HepG2 (cell line): ENCODE data around the gene RDH13. TPM values are rescaled to one million over a fixed set of nuclear protein-coding genes. Genes with fewer than 3 reads are reported as not detected.

Experiments used
- EP300 ChIP-seq, 3 experiments: sonication (generic) in 1 of 3; formaldehyde crosslinking in 1 of 3; IDR thresholded peaks; 2 replicates each; pipeline versions ENCODE4 v1.5.1 to v1.6.1; 2011 to 2020; ENCODE audit warnings: low read depth in 2 of 3, low read length in 2 of 3, borderline replicate concordance in 1 of 3, improper control_type of control experiment in 1 of 3, mild to moderate bottlenecking in 1 of 3, missing genetic modification reagents in 1 of 3, moderate library complexity in 1 of 3
- MEF2D ChIP-seq: sonication (generic); formaldehyde crosslinking; IDR thresholded peaks from 2 replicates; pipeline ENCODE4 v1.5.1; 2020; ENCODE audit warnings: mild to moderate bottlenecking, missing genetic modification reagents
- NPAS2 ChIP-seq: sonication (generic); formaldehyde crosslinking; IDR thresholded peaks from 2 replicates; pipeline ENCODE4 v1.8.0; 2022; ENCODE audit warnings: mild to moderate bottlenecking, missing genetic modification reagents, borderline replicate concordance
- RNF2 ChIP-seq: fragments of 450-650 bp; conservative IDR thresholded peaks from 2 replicates; pipeline ENCODE4 v1.6.1; 2016; ENCODE audit warnings: low read depth
- SRF ChIP-seq: IDR thresholded peaks from 2 replicates; pipeline ENCODE4 v1.6.1; 2011; ENCODE audit warnings: mild to moderate bottlenecking, low read depth, low read length, moderate library complexity
- TFAP4 ChIP-seq: sonication (generic); IDR thresholded peaks from 2 replicates; pipeline ENCODE4 v1.6.1; 2016; ENCODE audit warnings: low read depth, borderline replicate concordance
- ZBTB34 ChIP-seq: sonication (generic); formaldehyde crosslinking; IDR thresholded peaks from 2 replicates; pipeline ENCODE4 v1.8.0; 2022; ENCODE audit warnings: mild to moderate bottlenecking, missing genetic modification reagents
- ZBTB44 ChIP-seq: sonication (generic); formaldehyde crosslinking; IDR thresholded peaks from 2 replicates; pipeline ENCODE4 v1.4.0; 2020; ENCODE audit warnings: missing genetic modification reagents
- ZNF207 ChIP-seq: fragments of 450-650 bp; IDR thresholded peaks from 2 replicates; pipeline ENCODE4 v1.6.1; 2016; ENCODE audit warnings: antibody characterized with exemption, borderline replicate concordance
- ZNF460 ChIP-seq: sonication (generic); formaldehyde crosslinking; IDR thresholded peaks from 2 replicates; pipeline ENCODE4 v1.5.1; 2020; ENCODE audit warnings: missing genetic modification reagents, mild to moderate bottlenecking, borderline replicate concordance
- ZNF546 ChIP-seq: sonication (generic); formaldehyde crosslinking; conservative IDR thresholded peaks from 2 replicates; pipeline ENCODE4 v1.8.1; 2023; ENCODE audit warnings: mild to moderate bottlenecking, missing genetic modification reagents
- ZNF766 ChIP-seq: sonication (generic); formaldehyde crosslinking; IDR thresholded peaks from 2 replicates; pipeline ENCODE4 v1.5.0; 2020; ENCODE audit warnings: missing genetic modification reagents, borderline replicate concordance
- ZNF841 ChIP-seq: sonication (generic); formaldehyde crosslinking; IDR thresholded peaks from 2 replicates; pipeline ENCODE4 v1.8.1; 2023; ENCODE audit warnings: missing genetic modification reagents, borderline replicate concordance
- polyA plus RNA-seq, 8 experiments: library from polyadenylated mRNA; depleted of rRNA in 3 of 8; stranded (reverse) in 7 of 8; unstranded in 1 of 8; fragments of >200 nt; fragmentation: Illumina TruSeq in 4 of 8; extraction: Trizol in 4 of 8; gene quantifications; 2 replicates each; pipeline versions ENCODE4 v1.2.1 to v1.2.3, GENCODE V29; 2011 to 2016; ENCODE audit warnings: low read depth in 4 of 8, missing spikeins in 1 of 8, mixed read lengths in 1 of 8; ENCODE audit not compliant: insufficient read depth in 1 of 8
- total RNA-seq, 5 experiments: library from RNA; depleted of rRNA; stranded (reverse); fragments of >200 nt; fragmentation: Illumina TruSeq; extraction: Trizol; gene quantifications; 2 replicates each; pipeline ENCODE4 v1.2.3, GENCODE V29; 2016; ENCODE audit warnings: low read depth in 1 of 5
- TF ChIP-seq, protein P1 (sequence below): conservative IDR thresholded peaks from 2 replicates; pipeline ENCODE4 v1.6.1; 2018; ENCODE audit warnings: missing genetic modification reagents
- TF ChIP-seq, protein P2 (sequence below): sonication (generic); formaldehyde crosslinking; IDR thresholded peaks from 2 replicates; pipeline ENCODE4 v1.5.0; 2020; ENCODE audit warnings: missing genetic modification reagents
- TF ChIP-seq, protein P3 (sequence below): sonication (generic); formaldehyde crosslinking; IDR thresholded peaks from 2 replicates; pipeline ENCODE4 v1.5.0; 2020; ENCODE audit warnings: missing genetic modification reagents, mild to moderate bottlenecking, borderline replicate concordance
- TF ChIP-seq, protein P4 (sequence below): sonication (generic); formaldehyde crosslinking; IDR thresholded peaks from 2 replicates; pipeline ENCODE4 v1.8.1; 2023; ENCODE audit warnings: missing genetic modification reagents, inconsistent platforms, borderline replicate concordance

Gene RDH13
- total and polyA plus RNA-seq, 2 of the 13 experiments (the other 11 are each of a cell fraction or from before 2014, with no cell fraction given), result 13.4 to 21.5 TPM

GRCh38 chr19:55080968-55081769 is 18.2 kb upstream of the RDH13 start (continued):
- TF ChIP-seq, protein P1, sequence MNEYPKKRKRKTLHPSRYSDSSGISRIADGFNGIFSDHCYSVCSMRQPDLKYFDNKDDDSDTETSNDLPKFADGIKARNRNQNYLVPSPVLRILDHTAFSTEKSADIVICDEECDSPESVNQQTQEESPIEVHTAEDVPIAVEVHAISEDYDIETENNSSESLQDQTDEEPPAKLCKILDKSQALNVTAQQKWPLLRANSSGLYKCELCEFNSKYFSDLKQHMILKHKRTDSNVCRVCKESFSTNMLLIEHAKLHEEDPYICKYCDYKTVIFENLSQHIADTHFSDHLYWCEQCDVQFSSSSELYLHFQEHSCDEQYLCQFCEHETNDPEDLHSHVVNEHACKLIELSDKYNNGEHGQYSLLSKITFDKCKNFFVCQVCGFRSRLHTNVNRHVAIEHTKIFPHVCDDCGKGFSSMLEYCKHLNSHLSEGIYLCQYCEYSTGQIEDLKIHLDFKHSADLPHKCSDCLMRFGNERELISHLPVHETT, result no peak
- TF ChIP-seq TFAP4, result no peak
- TF ChIP-seq, protein P2, sequence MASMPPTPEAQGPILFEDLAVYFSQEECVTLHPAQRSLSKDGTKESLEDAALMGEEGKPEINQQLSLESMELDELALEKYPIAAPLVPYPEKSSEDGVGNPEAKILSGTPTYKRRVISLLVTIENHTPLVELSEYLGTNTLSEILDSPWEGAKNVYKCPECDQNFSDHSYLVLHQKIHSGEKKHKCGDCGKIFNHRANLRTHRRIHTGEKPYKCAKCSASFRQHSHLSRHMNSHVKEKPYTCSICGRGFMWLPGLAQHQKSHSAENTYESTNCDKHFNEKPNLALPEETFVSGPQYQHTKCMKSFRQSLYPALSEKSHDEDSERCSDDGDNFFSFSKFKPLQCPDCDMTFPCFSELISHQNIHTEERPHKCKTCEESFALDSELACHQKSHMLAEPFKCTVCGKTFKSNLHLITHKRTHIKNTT (CRISPR knock-in tag), result no peak
- TF ChIP-seq ZNF841 (CRISPR knock-in tag), result no peak
- no peak for TF ChIP-seq ZBTB44 (CRISPR knock-in tag)
- no peak for TF ChIP-seq ZNF546
- TF ChIP-seq ZBTB34, result no peak
- no peak for TF ChIP-seq ZNF207
- no peak for TF ChIP-seq MEF2D (CRISPR knock-in tag)
- TF ChIP-seq, protein P3, sequence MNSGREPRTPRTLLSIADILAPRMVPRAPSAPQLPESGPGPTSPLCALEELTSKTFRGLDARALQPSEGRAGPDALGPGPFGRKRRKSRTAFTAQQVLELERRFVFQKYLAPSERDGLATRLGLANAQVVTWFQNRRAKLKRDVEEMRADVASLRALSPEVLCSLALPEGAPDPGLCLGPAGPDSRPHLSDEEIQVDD (CRISPR knock-in tag), result no peak
- no peak for TF ChIP-seq EP300 (IDR thresholded peaks at IDR 0.05; ENCODE audit: low read depth in 2 of 2, low read length in 2 of 2)
- TF ChIP-seq EP300 (CRISPR knock-in tag; IDR thresholded peaks at IDR 0.05; ENCODE audit: borderline replicate concordance), result no peak
- peak; percentile 22; the same call in 1 of the 2 replicates for TF ChIP-seq ZNF766 (CRISPR knock-in tag)
- 0 out of 2 replicates have a peak, but pooled peaks have one; percentile 49 for TF ChIP-seq RNF2
- no peak for TF ChIP-seq ZNF460 (CRISPR knock-in tag)
- TF ChIP-seq, protein P4, sequence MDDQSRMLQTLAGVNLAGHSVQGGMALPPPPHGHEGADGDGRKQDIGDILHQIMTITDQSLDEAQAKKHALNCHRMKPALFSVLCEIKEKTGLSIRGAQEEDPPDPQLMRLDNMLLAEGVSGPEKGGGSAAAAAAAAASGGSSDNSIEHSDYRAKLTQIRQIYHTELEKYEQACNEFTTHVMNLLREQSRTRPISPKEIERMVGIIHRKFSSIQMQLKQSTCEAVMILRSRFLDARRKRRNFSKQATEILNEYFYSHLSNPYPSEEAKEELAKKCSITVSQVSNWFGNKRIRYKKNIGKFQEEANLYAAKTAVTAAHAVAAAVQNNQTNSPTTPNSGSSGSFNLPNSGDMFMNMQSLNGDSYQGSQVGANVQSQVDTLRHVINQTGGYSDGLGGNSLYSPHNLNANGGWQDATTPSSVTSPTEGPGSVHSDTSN (CRISPR knock-in tag), result no peak
- TF ChIP-seq SRF, result no peak
- TF ChIP-seq NPAS2 (CRISPR knock-in tag), result no peak
